Left lung (tissue), 14 donors: ENCODE data around the gene GNPDA1. TPM values are rescaled to one million over a fixed set of nuclear protein-coding genes. Genes with fewer than 3 reads are reported as not detected.

Source experiments
- ATAC-seq: fragments of 200-7000 bp; cut with Tn5 transposase; one replicate; pipeline ENCODE4 v1.9.1; 2020; ENCODE audit warnings: moderate library complexity
- DNase-seq, 4 donors: peaks; one replicate each; pipeline ENCODE4 v3.0.0-alpha.2; 2013 to 2020
- H3K27ac ChIP-seq, 2 donors: fragments of 200-600 bp; sonication (generic) in 1 of 2; one replicate each; pipeline versions ENCODE4 v1.5.0 to v1.8.0; 2020 to 2021
- H3K27me3 ChIP-seq, 2 donors: fragments of 200-600 bp; sonication (generic) in 1 of 2; one replicate each; pipeline versions ENCODE4 v1.5.0 to v1.8.0; 2020 to 2021
- H3K36me3 ChIP-seq, 2 donors: fragments of 200-600 bp; sonication (generic) in 1 of 2; one replicate each; pipeline versions ENCODE4 v1.5.0 to v1.8.0; 2020 to 2021
- H3K4me1 ChIP-seq, 2 donors: fragments of 200-600 bp; one replicate each; pipeline ENCODE4 v1.8.0; 2021
- H3K4me3 ChIP-seq, 2 donors: fragments of 200-600 bp; sonication (generic) in 1 of 2; one replicate each; pipeline versions ENCODE4 v1.5.0 to v1.8.0; 2020 to 2021; ENCODE audit warnings: mild to moderate bottlenecking in 1 of 2
- H3K9me3 ChIP-seq, 2 donors: fragments of 200-600 bp; sonication (generic) in 1 of 2; one replicate each; pipeline versions ENCODE4 v1.5.0 to v1.8.0; 2020 to 2021
- CTCF ChIP-seq, 2 donors: fragments of 200-600 bp; sonication (generic) in 1 of 2; IDR thresholded peaks; one replicate each; pipeline versions ENCODE4 v1.5.0 to v1.8.0; 2021; ENCODE audit warnings: antibody characterized with exemption in 2 of 2
- intact Hi-C, 2 donors: fragments of 100-400 bp; cut with DNase I; formaldehyde crosslinking; loops; one replicate each; pipeline versions ENCODE4 v1.11.2 to v1.14.2; 2022
- long read RNA-seq, 12 donors: library from polyadenylated mRNA in 2 of 12; unstranded in 2 of 12; transcript quantifications; one replicate each; pipeline ENCODE4 v2.0.0 and lab custom pipeline, GENCODE V29; 2019 to 2026
- polyA plus RNA-seq, 6 donors: library from polyadenylated mRNA; unstranded; fragments of 120-200 nt; gene quantifications; one replicate each; pipeline ENCODE4 v1.2.1, GENCODE V29; 2013; ENCODE audit not compliant: insufficient read length in 6 of 6
- total RNA-seq, 2 donors: library from RNA; stranded (reverse); fragmentation: NEBNext Ultra II Directional; extraction: Animal tissue kit (Norgen Biotek cat#: 25700); gene quantifications; one replicate each; pipeline ENCODE4 v1.2.1, GENCODE V29; 2021
- donor health status: DM: no; HTN: yes; CAD: no.
- donor health status: DM: no; HTN: no; CAD: no.

Gene GNPDA1
- total RNA-seq (10 to 100 TPM; 43.5 to 54.6 TPM), polyA plus RNA-seq (10 to 100 TPM; 40.2 to 44.9 (median 42.1) TPM)
- long read RNA-seq, donor 1, transcript GNPDA1-201 (7 exons, 2,273 nt) = major isoform, 8 of 13 reads
- long read RNA-seq, donor 1, partial matches to known transcripts = 0 of 13 reads
- long read RNA-seq, donor 1, other reads (novel, unspliced or antisense) = 0 of 13 reads
- long read RNA-seq, donor 2, transcript GNPDA1-210 (6 exons, 2,980 nt) = major isoform, 11 of 27 reads
- long read RNA-seq, donor 2, transcript GNPDA1-201 (7 exons, 2,273 nt) = minor isoform, 9 of 27 reads
- long read RNA-seq, donor 2, partial matches to known transcripts = 6 of 27 reads
- long read RNA-seq, donor 2, other reads (novel, unspliced or antisense) = 0 of 27 reads
- long read RNA-seq, donor 3, transcript GNPDA1-201 (7 exons, 2,273 nt) = major isoform, 17 of 23 reads
- long read RNA-seq, donor 3, transcript GNPDA1-210 (6 exons, 2,980 nt) = minor isoform, 5 of 23 reads
- long read RNA-seq, donor 3, partial matches to known transcripts = 0 of 23 reads
- long read RNA-seq, donor 3, other reads (novel, unspliced or antisense) = 0 of 23 reads
- long read RNA-seq, donor 4, transcript GNPDA1-201 (7 exons, 2,273 nt) = major isoform, 25 of 39 reads
- long read RNA-seq, donor 4, partial matches to known transcripts = 4 of 39 reads
- long read RNA-seq, donor 4, other reads (novel, unspliced or antisense) = 4 of 39 reads
- long read RNA-seq, donor 5, transcript GNPDA1-201 (7 exons, 2,273 nt) = major isoform, 9 of 14 reads
- long read RNA-seq, donor 5, partial matches to known transcripts = 0 of 14 reads
- long read RNA-seq, donor 5, other reads (novel, unspliced or antisense) = 0 of 14 reads
- long read RNA-seq, donor 6, transcript GNPDA1-201 (7 exons, 2,273 nt) = major isoform, 10 of 14 reads
- long read RNA-seq, donor 6, partial matches to known transcripts = 0 of 14 reads
- long read RNA-seq, donor 6, other reads (novel, unspliced or antisense) = 0 of 14 reads
- long read RNA-seq, donor 7, transcript GNPDA1-201 (7 exons, 2,273 nt) = major isoform, 9 of 12 reads
- long read RNA-seq, donor 7, partial matches to known transcripts = 0 of 12 reads
- long read RNA-seq, donor 7, other reads (novel, unspliced or antisense) = 0 of 12 reads
- long read RNA-seq, donor 8, transcript GNPDA1-201 (7 exons, 2,273 nt) = major isoform, 8 of 10 reads
- long read RNA-seq, donor 8, partial matches to known transcripts = 0 of 10 reads
- long read RNA-seq, donor 8, other reads (novel, unspliced or antisense) = 0 of 10 reads
- long read RNA-seq, donor 9 = 0 reads
- long read RNA-seq, donor 10, transcript GNPDA1-201 (7 exons, 2,273 nt) = major isoform, 22 of 30 reads
- long read RNA-seq, donor 10, transcript GNPDA1-210 (6 exons, 2,980 nt) = minor isoform, 5 of 30 reads
- long read RNA-seq, donor 10, partial matches to known transcripts = 1 of 30 reads
- long read RNA-seq, donor 10, other reads (novel, unspliced or antisense) = 1 of 30 reads
- long read RNA-seq, donor 11, transcript GNPDA1-210 (6 exons, 2,980 nt) = minor isoform, 6 of 13 reads
- long read RNA-seq, donor 11, transcript GNPDA1-201 (7 exons, 2,273 nt) = major isoform, 7 of 13 reads
- long read RNA-seq, donor 11, partial matches to known transcripts = 0 of 13 reads
- long read RNA-seq, donor 11, other reads (novel, unspliced or antisense) = 0 of 13 reads
- long read RNA-seq, donor 12, transcript GNPDA1-201 (7 exons, 2,273 nt) = major isoform, 12 of 14 reads
- long read RNA-seq, donor 12, partial matches to known transcripts = 0 of 14 reads
- long read RNA-seq, donor 12, other reads (novel, unspliced or antisense) = 0 of 14 reads

- intact Hi-C loops = no loop called here
- Histone ChIP-seq H3K4me3 (peak within 1 kb of the TSS; percentile 61 to 76), H3K36me3 (peaks cover 0 to 12% of the 10 kb centered on the region in 2 donors), H3K27me3 (no peaks in the 10 kb centered on the region), H3K4me1 (peaks cover 15 to 49% of the 10 kb centered on the region in 2 donors), H3K27ac (peak within 1 kb of the TSS; percentile 80 to 87), H3K9me3 (no peaks in the 10 kb centered on the region)
- DNase-seq (peak; percentile 61 to 96 (median 84)), ATAC-seq (peak; percentile 85)
- TF ChIP-seq CTCF (IDR thresholded peaks at IDR 0.05) = no peak
These were observed at the start of gene GNPDA1 for GRCh38 chr5:142012792-142013388. GNPDA1 (minus strand) TSS chr5:142013027; CDS start chr5:142012035, 992 bp downstream.

GRCh38 chr5:142059304-142059940 lies 46.6 kb upstream of the GNPDA1 start:
- Histone ChIP-seq H3K4me1 (peaks cover 6 to 10% of the 10 kb centered on the region in 2 donors), H3K36me3 (no peaks in the 10 kb centered on the region), H3K27me3 (no peaks in the 10 kb centered on the region), H3K9me3 (no peaks in the 10 kb centered on the region), H3K27ac (no peak overlapping the region), H3K4me3 (no peak overlapping the region)
- TF ChIP-seq CTCF (IDR thresholded peaks at IDR 0.05) = no peak
- ATAC-seq = peak; percentile 30
- intact Hi-C loops = no loop called here
- DNase-seq = no peak

GRCh38 chr5:142057697-142058056 lies 44.9 kb upstream of the GNPDA1 start:
- Histone ChIP-seq H3K36me3 (no peaks in the 10 kb centered on the region), H3K4me3 (no peak overlapping the region), H3K9me3 (no peaks in the 10 kb centered on the region), H3K27ac (no peak overlapping the region), H3K27me3 (no peaks in the 10 kb centered on the region), H3K4me1 (peaks cover 3 to 16% of the 10 kb centered on the region in 2 donors)
- TF ChIP-seq CTCF (IDR thresholded peaks at IDR 0.05) = no peak
- DNase-seq (no peak), ATAC-seq (no peak)
- intact Hi-C loops = no loop called here
